HepG2 (cell line): ENCODE measurements around the gene TC2N. TPM values are rescaled to one million over a fixed set of nuclear protein-coding genes. Genes with fewer than 3 reads are reported as not detected.

ENCODE experiments used
- ATAC-seq: fragments of 200-7000 bp; cut with Tn5 transposase; 3 replicates; pipeline ENCODE4 v1.9.1; 2020; ENCODE audit warnings: mild to moderate bottlenecking, moderate library complexity
- BruUV-seq: library from RNA; stranded (reverse); fragments of 400-500 nt; replicated peaks from 2 replicates; lab custom pipeline; 2021; lab: Mats Ljungman, UMichigan
- CTCF ChIA-PET: fragments of 300-600 bp; formaldehyde crosslinking; extraction: SDS; loops from one replicate; lab custom pipeline; 2021; ENCODE audit warnings: low total read pairs, inconsistent platforms, low intra/inter-chr PET ratio; lab: Yijun Ruan, JAX
- POLR2A ChIA-PET: fragments of 350-600 bp; sonication (Branson Sonifier 250); formaldehyde crosslinking; loops from one replicate; lab custom pipeline; 2020; ENCODE audit warnings: antibody characterized with exemption, inconsistent platforms; lab: Yijun Ruan, JAX
- DNase-seq: peaks from one replicate; pipeline ENCODE4 v3.0.0-alpha.2; 2015; ENCODE audit warnings: low spot score
- FAIRE-seq: peaks from 3 replicates; lab custom pipeline; 2011; peaks lifted over from hg19 to GRCh38; lab: Jason Lieb, UNC
- H2AFZ ChIP-seq: one replicate; pipeline ENCODE4 v1.6.1; 2011; ENCODE audit warnings: low read length, inconsistent platforms
- H3K27ac ChIP-seq: fragments of 300-600 bp; 3 replicates; pipeline ENCODE4 v1.8.0; 2011; ENCODE audit warnings: mixed run types, mild to moderate bottlenecking, mixed read lengths, low read length, inconsistent platforms; ENCODE audit not compliant: insufficient read depth; ENCODE audit errors: extremely low read length
- H3K27me3 ChIP-seq, 2 experiments: fragments of 200-600 bp in 1 of 2; 2 replicates in 1 of 2; 3 replicates in 1 of 2; pipeline versions ENCODE4 v1.6.0 to v1.8.0; 2011; ENCODE audit warnings: low read length in 2 of 2, mild to moderate bottlenecking in 2 of 2, moderate library complexity in 2 of 2, inconsistent platforms in 1 of 2; ENCODE audit not compliant: insufficient read depth in 2 of 2, control insufficient read depth in 1 of 2
- H3K36me3 ChIP-seq, 2 experiments: fragments of 200-600 bp in 1 of 2; replicated peaks in 1 of 2; 2 replicates in 1 of 2; 3 replicates in 1 of 2; pipeline versions ENCODE4 v1.5.1 to v1.8.0; 2011; ENCODE audit warnings: low read length in 2 of 2, inconsistent platforms in 1 of 2; ENCODE audit not compliant: insufficient read depth in 2 of 2, control insufficient read depth in 1 of 2
- H3K4me1 ChIP-seq: 2 replicates; pipeline ENCODE4 v1.5.1; 2012; ENCODE audit warnings: low read length, inconsistent platforms; ENCODE audit not compliant: insufficient read depth
- H3K4me2 ChIP-seq: 2 replicates; pipeline ENCODE4 v1.6.0; 2011; ENCODE audit warnings: low read depth, low read length, inconsistent platforms
- H3K4me3 ChIP-seq, 3 experiments: fragments of 200-600 bp in 1 of 3; sonication (generic), shearing (Covaris generic) in 1 of 3; replicated peaks in 1 of 3; 2 replicates each; pipeline ENCODE4 v1.5.1; 2011 to 2016; ENCODE audit warnings: low read length in 3 of 3, inconsistent platforms in 2 of 3, low read depth in 2 of 3, mild to moderate bottlenecking in 2 of 3, control low read depth in 1 of 3, mixed read lengths in 1 of 3; ENCODE audit not compliant: insufficient read depth in 1 of 3
- H3K79me2 ChIP-seq: one replicate; pipeline ENCODE4 v1.6.1; 2011; ENCODE audit warnings: low read length, inconsistent platforms; ENCODE audit not compliant: insufficient read depth
- H3K9ac ChIP-seq: 2 replicates; pipeline ENCODE4 v1.6.0; 2011; ENCODE audit warnings: mild to moderate bottlenecking, low read depth, low read length, inconsistent platforms; ENCODE audit not compliant: insufficient read depth
- H3K9me3 ChIP-seq: 2 replicates; pipeline ENCODE4 v1.5.1; 2012; ENCODE audit warnings: mild to moderate bottlenecking, low read length
- H4K20me1 ChIP-seq: 2 replicates; pipeline ENCODE4 v1.6.0; 2011; ENCODE audit warnings: inconsistent platforms, mild to moderate bottlenecking, low read length, moderate library complexity; ENCODE audit not compliant: insufficient read depth
- DBP ChIP-seq: sonication (generic); formaldehyde crosslinking; IDR thresholded peaks from 2 replicates; pipeline ENCODE4 v1.4.0; 2020; ENCODE audit warnings: missing genetic modification reagents; ENCODE audit errors: not compliant biosample characterization
- NCOA2 ChIP-seq: sonication (generic); formaldehyde crosslinking; IDR thresholded peaks from 2 replicates; pipeline ENCODE4 v1.8.0; 2022; ENCODE audit warnings: inconsistent platforms
- NCOA5 ChIP-seq: sonication (generic); formaldehyde crosslinking; IDR thresholded peaks from 2 replicates; pipeline ENCODE4 v1.4.0; 2020; ENCODE audit warnings: missing genetic modification reagents
- RBAK ChIP-seq: sonication (generic); formaldehyde crosslinking; IDR thresholded peaks from 2 replicates; pipeline ENCODE4 v1.5.1; 2020; ENCODE audit warnings: mild to moderate bottlenecking, missing genetic modification reagents
- RERE ChIP-seq: IDR thresholded peaks from 2 replicates; pipeline ENCODE4 v1.6.1; 2016; ENCODE audit warnings: low read depth, missing genetic modification reagents, missing compliant biosample characterization
- STAG1 ChIP-seq: sonication (generic); formaldehyde crosslinking; IDR thresholded peaks from 2 replicates; pipeline ENCODE4 v1.4.0; 2020; ENCODE audit warnings: missing genetic modification reagents
- ZFP91 ChIP-seq: sonication (generic); formaldehyde crosslinking; IDR thresholded peaks from 2 replicates; pipeline ENCODE4 v1.9.0; 2022; ENCODE audit warnings: missing genetic modification reagents, mild to moderate bottlenecking, borderline replicate concordance
- ZIK1 ChIP-seq: sonication (generic); formaldehyde crosslinking; IDR thresholded peaks from 2 replicates; pipeline ENCODE4 v1.5.0; 2020; ENCODE audit warnings: mild to moderate bottlenecking, low read depth, missing genetic modification reagents, borderline replicate concordance
- ZNF558 ChIP-seq: sonication (generic); formaldehyde crosslinking; IDR thresholded peaks from 2 replicates; pipeline ENCODE4 v1.9.0; 2022; ENCODE audit warnings: mild to moderate bottlenecking, missing genetic modification reagents, borderline replicate concordance
- ZNF574 ChIP-seq: sonication (generic); formaldehyde crosslinking; IDR thresholded peaks from 2 replicates; pipeline ENCODE4 v1.4.0; 2020; ENCODE audit warnings: missing genetic modification reagents
- WGBS: methylation state at CpG from one replicate; pipeline ENCODE4 v1.1.6; 2017; ENCODE audit warnings: low lambda C conversion rate; 5-methylcytosine and 5-hydroxymethylcytosine counted together
- in situ Hi-C: cut with HindIII; loops from 2 replicates; pipeline ENCODE4 v1.10.0; 2017; ENCODE audit warnings: low pct_unique_long_range_greater_than_20kb; ENCODE audit not compliant: extremely low pct_ligation_motif_present
- intact Hi-C: fragments of 100-400 bp; cut with micrococcal nuclease; formaldehyde crosslinking; loops from one replicate; pipeline ENCODE4 v1.10.0; 2022; ENCODE audit not compliant: unreplicated experiment
- polyA plus RNA-seq, 8 experiments: library from polyadenylated mRNA; depleted of rRNA in 3 of 8; stranded (reverse) in 7 of 8; unstranded in 1 of 8; fragments of >200 nt; fragmentation: Illumina TruSeq in 4 of 8; extraction: Trizol in 4 of 8; gene quantifications; 2 replicates each; pipeline versions ENCODE4 v1.2.1 to v1.2.3, GENCODE V29; 2011 to 2016; ENCODE audit warnings: low read depth in 4 of 8, missing spikeins in 1 of 8, mixed read lengths in 1 of 8; ENCODE audit not compliant: insufficient read depth in 1 of 8
- total RNA-seq, 5 experiments: library from RNA; depleted of rRNA; stranded (reverse); fragments of >200 nt; fragmentation: Illumina TruSeq; extraction: Trizol; gene quantifications; 2 replicates each; pipeline ENCODE4 v1.2.3, GENCODE V29; 2016; ENCODE audit warnings: low read depth in 1 of 5

TC2N gene
- total and polyA plus RNA-seq, 2 of the 13 experiments (the other 11 are each of a cell fraction or from before 2014, with no cell fraction given), result 0.03 TPM; not detected in 1

GRCh38 chr14:91858536-91859275 lies 8.6 kb downstream of the TC2N start:
- H4K20me1 ChIP-seq, result no peaks in the 10 kb centered on the region
- no peak overlapping the region for H3K4me3 ChIP-seq
- no peak overlapping the region for H3K27ac ChIP-seq
- intact Hi-C loops, result loop anchor here (1.0 kb wide), 1 partner anchor 53 kb away; no protein-coding TSS in a partner anchor
- no peaks in the 10 kb centered on the region for H3K36me3 ChIP-seq
- peaks cover 2 to 12% of the 10 kb centered on the region in 2 experiments; a peak in 3 of 5 replicates for H3K27me3 ChIP-seq
- ATAC-seq (peak; percentile 92), FAIRE-seq (no peak), DNase-seq (peak; percentile 26)
- no peak overlapping the region for H3K9ac ChIP-seq
- H3K4me1 ChIP-seq, result no peaks in the 10 kb centered on the region
- no TSS peak for BruUV-seq
- no peaks in the 10 kb centered on the region for H3K9me3 ChIP-seq
- 1% methylated on average over 7 of the region's 8 CpGs for WGBS
- no peaks in the 10 kb centered on the region for H3K79me2 ChIP-seq
- POLR2A ChIA-PET, result interaction anchor here (0.9 kb wide), 1 partner anchor 56 kb away, joined by 4 read pairs; no protein-coding TSS in a partner anchor
- CTCF ChIA-PET, result interaction anchor here (1.7 kb wide), 1 partner anchor 53 kb away, joined by 11 read pairs; no protein-coding TSS in a partner anchor
- H3K4me2 ChIP-seq, result no peak overlapping the region
- no peak overlapping the region for H2AFZ ChIP-seq
- in situ Hi-C loops, result no loop called here
- peak; percentile 65 for TF ChIP-seq STAG1
- TF ChIP-seq ZIK1 (CRISPR knock-in tag), result no peak
- TF ChIP-seq ZFP91 (CRISPR knock-in tag), result no peak
- no peak for TF ChIP-seq NCOA2 (CRISPR knock-in tag)
- TF ChIP-seq RBAK, result no peak
- TF ChIP-seq ZNF574 (CRISPR knock-in tag), result no peak
- TF ChIP-seq RERE (CRISPR knock-in tag), result no peak
- TF ChIP-seq DBP (CRISPR knock-in tag), result no peak
- no peak for TF ChIP-seq ZNF558 (CRISPR knock-in tag)
- TF ChIP-seq NCOA5 (CRISPR knock-in tag), result no peak
